ENCODE measurements around the gene LRRC8D.

DNA sequence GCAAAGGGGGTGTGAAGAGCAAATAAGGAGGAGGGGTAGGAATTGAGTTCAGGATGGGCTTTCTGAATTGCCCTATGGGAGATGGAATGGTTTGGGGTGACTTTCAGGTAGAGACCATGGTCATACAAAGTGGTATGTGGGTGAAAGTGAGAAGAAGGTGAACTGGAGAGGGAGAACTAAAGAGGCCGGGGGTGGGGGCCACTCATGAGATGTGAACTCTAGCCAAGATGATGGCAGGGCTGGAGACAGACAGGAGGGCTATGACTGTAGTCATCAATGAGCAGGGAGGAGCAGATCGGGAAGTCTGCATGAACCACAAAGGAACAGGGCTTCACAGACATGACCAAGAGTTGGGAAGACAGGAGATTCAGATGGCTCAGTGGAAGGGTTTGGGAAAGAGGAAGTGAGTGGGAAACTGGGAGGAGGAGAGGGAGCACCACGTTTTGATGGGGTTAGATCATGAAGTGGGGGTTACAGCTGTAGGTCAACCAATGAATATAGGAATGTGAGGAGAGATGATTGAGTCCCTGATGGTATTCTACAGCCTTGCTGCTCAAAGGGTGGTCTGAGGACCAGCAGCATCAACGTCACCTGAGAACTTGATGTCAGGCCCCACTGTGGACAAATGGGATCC lies 20.7 kb upstream of the LRRC8D start:
- TF ChIP-seq ARNT (IDR thresholded peaks at IDR 0.05) (no peak), HDGF (IDR thresholded peaks at IDR 0.05; ENCODE audit: borderline replicate concordance) (no peak), NFRKB (IDR thresholded peaks at IDR 0.05) (no peak), FOXK2 (IDR thresholded peaks at IDR 0.05) (no peak), SUZ12 (IDR thresholded peaks at IDR 0.05) (no peak), SP1 (IDR thresholded peaks at IDR 0.05) (no peak), FOXM1 (IDR thresholded peaks at IDR 0.05; ENCODE audit: borderline replicate concordance) (no peak), ELF4 (IDR thresholded peaks at IDR 0.05) (no peak), ZNF384 (IDR thresholded peaks at IDR 0.05) (no peak), L3MBTL2 (conservative IDR thresholded peaks at IDR 0.05) (no peak), BHLHE40 (IDR thresholded peaks at IDR 0.05; ENCODE audit: borderline replicate concordance) (no peak)
- TF ChIP-seq, protein P1, sequence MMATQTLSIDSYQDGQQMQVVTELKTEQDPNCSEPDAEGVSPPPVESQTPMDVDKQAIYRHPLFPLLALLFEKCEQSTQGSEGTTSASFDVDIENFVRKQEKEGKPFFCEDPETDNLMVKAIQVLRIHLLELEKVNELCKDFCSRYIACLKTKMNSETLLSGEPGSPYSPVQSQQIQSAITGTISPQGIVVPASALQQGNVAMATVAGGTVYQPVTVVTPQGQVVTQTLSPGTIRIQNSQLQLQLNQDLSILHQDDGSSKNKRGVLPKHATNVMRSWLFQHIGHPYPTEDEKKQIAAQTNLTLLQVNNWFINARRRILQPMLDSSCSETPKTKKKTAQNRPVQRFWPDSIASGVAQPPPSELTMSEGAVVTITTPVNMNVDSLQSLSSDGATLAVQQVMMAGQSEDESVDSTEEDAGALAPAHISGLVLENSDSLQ (IDR thresholded peaks at IDR 0.05) = no peak

Data from HEK293T (cell line).